Kidney (tissue), 14 donors: ENCODE results near the gene CRB2. TPM values are rescaled to one million over a fixed set of nuclear protein-coding genes. Genes with fewer than 3 reads are reported as not detected.

Experiments used
- DNase-seq, 5 donors: peaks; one replicate each; pipeline ENCODE4 v3.0.0-alpha.2; 2013 to 2020
- FAIRE-seq: peaks from 2 replicates; lab custom pipeline; 2012; peaks lifted over from hg19 to GRCh38; lab: Jason Lieb, UNC
- H3K27ac ChIP-seq, 2 donors: one replicate each; pipeline ENCODE4 v1.7.0; 2013; ENCODE audit warnings: low read depth in 2 of 2, low read length in 2 of 2, inconsistent platforms in 1 of 2
- H3K27me3 ChIP-seq: one replicate; pipeline ENCODE4 v1.7.1; 2013; ENCODE audit warnings: low read length, inconsistent platforms; ENCODE audit not compliant: control insufficient read depth, insufficient read depth
- H3K36me3 ChIP-seq, 3 donors: one replicate each; pipeline versions ENCODE4 v1.7.0 to v1.7.1; 2013; ENCODE audit warnings: low read length in 3 of 3, control low read depth in 1 of 3, inconsistent platforms in 1 of 3; ENCODE audit not compliant: insufficient read depth in 3 of 3, control insufficient read depth in 2 of 3
- H3K4me1 ChIP-seq, 3 donors: one replicate each; pipeline versions ENCODE4 v1.7.0 to v1.7.1; 2013; ENCODE audit warnings: low read length in 3 of 3, inconsistent platforms in 1 of 3, low read depth in 1 of 3; ENCODE audit not compliant: control insufficient read depth in 2 of 3, insufficient read depth in 2 of 3
- H3K4me3 ChIP-seq, 3 donors: one replicate each; pipeline versions ENCODE4 v1.7.0 to v1.8.1; 2013; ENCODE audit warnings: low read length in 3 of 3, control low read depth in 1 of 3, inconsistent platforms in 1 of 3
- H3K9ac ChIP-seq, 3 donors: one replicate each; pipeline versions ENCODE4 v1.7.0 to v1.7.1; 2013; ENCODE audit warnings: low read length in 3 of 3, control low read depth in 1 of 3, inconsistent platforms in 1 of 3
- H3K9me3 ChIP-seq, 3 donors: one replicate each; pipeline versions ENCODE4 v1.7.0 to v1.7.1; 2013; ENCODE audit warnings: low read length in 3 of 3, control low read depth in 1 of 3, inconsistent platforms in 1 of 3; ENCODE audit not compliant: control insufficient read depth in 2 of 3, insufficient read depth in 1 of 3
- CTCF ChIP-seq: IDR thresholded peaks from 3 replicates; pipeline ENCODE4 v1.5.1; 2012; ENCODE audit warnings: mild to moderate bottlenecking, moderate library complexity, borderline replicate concordance; ENCODE audit not compliant: insufficient read depth; ENCODE audit errors: extremely low read depth
- intact Hi-C: fragments of 100-400 bp; cut with DNase I; formaldehyde crosslinking; loops from one replicate; pipeline ENCODE4 v1.11.1; 2022
- polyA plus RNA-seq: library from polyadenylated mRNA; stranded (reverse); fragments of 350-450 nt; fragmentation: Illumina TruSeq; extraction: RNeasy Lipid Tissue Mini Kit (QIAGEN cat#74804); gene quantifications from one replicate; pipeline ENCODE4 v1.2.3, GENCODE V29; 2014; ENCODE audit warnings: low read depth, low replicate concordance; ENCODE audit not compliant: insufficient read depth
- total RNA-seq: library from RNA; stranded (reverse); fragmentation: NEBNext Ultra II Directional; extraction: Animal tissue kit (Norgen Biotek cat#: 25700); gene quantifications from one replicate; pipeline ENCODE4 v1.2.1, GENCODE V29; 2021
- donor health status: control.
- donor health status: control.
- donor health status: control.
- donor health status: control.
- donor health status: control.
- donor health status: DM: yes; HTN: yes; CAD: no.
- donor health status: Normal renal cell carcinoma (clear cell type).

The CRB2 gene
- total and polyA plus RNA-seq, 2 donors from 2014 or later, result 0.88 to 8.4 TPM

- no peak overlapping the region for H3K9ac ChIP-seq
- H3K27ac ChIP-seq, result no peak overlapping the region
- no peaks in the 10 kb centered on the region for H3K9me3 ChIP-seq
- no peaks in the 10 kb centered on the region for H3K27me3 ChIP-seq
- peaks cover 2 to 10% (median 5%) of the 10 kb centered on the region in 3 donors for H3K36me3 ChIP-seq
- H3K4me1 ChIP-seq, result peaks cover 0 to 2% (median 0%) of the 10 kb centered on the region in 3 donors
- peak in 3 of 5 donors; percentile 23 to 47 (median 39) for DNase-seq
- intact Hi-C loops, result no loop called here
- no peak for TF ChIP-seq CTCF
- no peak for FAIRE-seq
- no peak overlapping the region for H3K4me3 ChIP-seq
Measured at GRCh38 chr9:123419721-123420591, 64.0 kb downstream of the CRB2 start.

- intact Hi-C loops, result no loop called here
- Histone ChIP-seq H3K9me3 (no peaks in the 10 kb centered on the region), H3K27me3 (no peaks in the 10 kb centered on the region), H3K9ac (no peak overlapping the region), H3K36me3 (peaks cover 2 to 10% (median 5%) of the 10 kb centered on the region in 3 donors), H3K27ac (no peak overlapping the region), H3K4me1 (peaks cover 0 to 2% (median 0%) of the 10 kb centered on the region in 3 donors), H3K4me3 (no peak overlapping the region)
- TF ChIP-seq CTCF, result no peak
- FAIRE-seq (no peak), DNase-seq (peak in 3 of 5 donors; percentile 29 to 49 (median 45))
Measured at GRCh38 chr9:123420592-123421111, 64.7 kb downstream of the CRB2 start.

- H3K9ac ChIP-seq, result no peak overlapping the region
- no peak overlapping the region for H3K27ac ChIP-seq
- H3K9me3 ChIP-seq, result no peaks in the 10 kb centered on the region
- H3K27me3 ChIP-seq, result no peaks in the 10 kb centered on the region
- peaks cover 2 to 7% (median 5%) of the 10 kb centered on the region in 3 donors for H3K36me3 ChIP-seq
- no peak for TF ChIP-seq CTCF
- no peak overlapping the region for H3K4me3 ChIP-seq
- FAIRE-seq, result no peak
- intact Hi-C loops, result no loop called here
- DNase-seq, result no peak
- peaks cover 0 to 2% (median 0%) of the 10 kb centered on the region in 3 donors for H3K4me1 ChIP-seq
Measured at GRCh38 chr9:123421186-123421585, 65.2 kb downstream of the CRB2 start.
